Suprapubic skin (tissue), 4 donors: ENCODE measurements around the gene KBTBD2.

Experiments
- CTCF ChIP-seq, 2 donors: fragments of 200-600 bp in 1 of 2; fragments of 450-650 bp in 1 of 2; sonication (generic) in 1 of 2; IDR thresholded peaks; one replicate each; pipeline ENCODE4 v1.5.1; 2016 to 2019; ENCODE audit warnings: antibody characterized with exemption in 2 of 2, mild to moderate bottlenecking in 1 of 2, moderate library complexity in 1 of 2
- EP300 ChIP-seq: sonication (generic); formaldehyde crosslinking; IDR thresholded peaks from one replicate; pipeline ENCODE4 v1.6.1; 2017; ENCODE audit warnings: antibody characterized with exemption
- POLR2A ChIP-seq, 2 donors: fragments of 450-650 bp; IDR thresholded peaks; one replicate each; pipeline ENCODE4 v1.6.1; 2017; ENCODE audit warnings: antibody characterized with exemption in 2 of 2, mild to moderate bottlenecking in 2 of 2, moderate library complexity in 2 of 2
- POLR2AphosphoS5 ChIP-seq, 3 donors: sonication (generic); formaldehyde crosslinking; IDR thresholded peaks; one replicate each; pipeline ENCODE4 v1.6.1; 2017; ENCODE audit warnings: antibody characterized with exemption in 3 of 3

DNA sequence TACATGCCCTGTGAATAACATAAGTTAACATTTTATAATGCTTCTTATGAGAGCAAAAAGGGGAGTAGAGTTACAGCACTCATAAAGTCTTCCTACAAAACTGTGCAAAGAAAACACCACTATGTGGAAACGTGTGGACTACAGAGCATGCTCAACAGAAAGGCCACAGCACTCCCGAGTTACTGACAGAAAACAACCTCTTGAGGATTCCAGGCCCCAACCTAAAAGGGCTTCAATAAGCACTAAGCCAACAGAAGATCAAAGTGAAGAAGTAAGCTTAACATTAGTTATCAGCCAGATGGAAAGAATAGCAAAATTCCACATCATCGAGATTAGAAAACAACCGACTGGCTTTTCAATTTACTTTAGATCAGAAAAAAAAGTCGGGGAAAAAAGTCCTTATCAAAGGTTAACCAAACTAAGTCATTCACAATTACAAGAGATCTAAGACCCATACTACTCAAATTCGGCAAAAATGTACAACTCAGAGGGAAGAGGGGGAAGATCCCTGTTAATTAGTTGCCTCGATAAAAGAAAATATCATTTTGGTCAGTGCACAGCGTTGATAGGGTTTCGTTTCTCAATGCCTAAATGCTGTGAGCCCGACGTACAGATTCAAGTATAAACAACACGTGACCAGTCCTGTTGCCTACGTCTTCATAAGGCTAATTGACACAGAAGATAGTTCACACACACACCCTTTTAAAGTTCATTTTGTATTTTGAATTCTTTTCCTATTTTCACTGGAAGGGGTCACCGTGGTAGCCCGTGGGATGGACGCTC lies 1.4 kb downstream of the KBTBD2 start:
- TF ChIP-seq CTCF (IDR thresholded peaks at IDR 0.05), result no peak
- no peak for TF ChIP-seq POLR2A (IDR thresholded peaks at IDR 0.05)
- no peak for TF ChIP-seq POLR2AphosphoS5 (IDR thresholded peaks at IDR 0.05)
- no peak for TF ChIP-seq EP300
